Nephron progenitor cell (in vitro differentiated cells): Measurements from ENCODE around the gene TTLL8.

ENCODE experiments used
- DNase-seq: peaks from one replicate; pipeline ENCODE4 v3.0.0; 2021
- H3K27ac Mint-ChIP-seq: 2 replicates; pipeline ENCODE4 v1.8.0; 2021; ENCODE audit warnings: mild to moderate bottlenecking, moderate library complexity, mixed read lengths
- H3K27me3 Mint-ChIP-seq: 2 replicates; pipeline ENCODE4 v1.8.0; 2021; ENCODE audit warnings: mild to moderate bottlenecking, low read depth, mixed read lengths; ENCODE audit not compliant: poor library complexity
- H3K36me3 Mint-ChIP-seq: 2 replicates; pipeline ENCODE4 v1.8.0; 2021; ENCODE audit warnings: low read depth, mixed read lengths
- H3K4me1 Mint-ChIP-seq: 2 replicates; pipeline ENCODE4 v1.8.0; 2021; ENCODE audit warnings: mixed read lengths
- H3K4me3 Mint-ChIP-seq: 2 replicates; pipeline ENCODE4 v1.8.0; 2021; ENCODE audit warnings: mild to moderate bottlenecking, moderate library complexity, mixed read lengths
- H3K9me3 Mint-ChIP-seq: 2 replicates; pipeline ENCODE4 v1.8.0; 2021; ENCODE audit warnings: mild to moderate bottlenecking, moderate library complexity, mixed read lengths
- TF ChIP-seq, protein P1 (sequence below): fragments of 200-600 bp; sonication (generic); IDR thresholded peaks from 2 replicates; pipeline ENCODE4 v1.5.0; 2021; ENCODE audit warnings: antibody characterized with exemption

The TTLL8 gene

DNA sequence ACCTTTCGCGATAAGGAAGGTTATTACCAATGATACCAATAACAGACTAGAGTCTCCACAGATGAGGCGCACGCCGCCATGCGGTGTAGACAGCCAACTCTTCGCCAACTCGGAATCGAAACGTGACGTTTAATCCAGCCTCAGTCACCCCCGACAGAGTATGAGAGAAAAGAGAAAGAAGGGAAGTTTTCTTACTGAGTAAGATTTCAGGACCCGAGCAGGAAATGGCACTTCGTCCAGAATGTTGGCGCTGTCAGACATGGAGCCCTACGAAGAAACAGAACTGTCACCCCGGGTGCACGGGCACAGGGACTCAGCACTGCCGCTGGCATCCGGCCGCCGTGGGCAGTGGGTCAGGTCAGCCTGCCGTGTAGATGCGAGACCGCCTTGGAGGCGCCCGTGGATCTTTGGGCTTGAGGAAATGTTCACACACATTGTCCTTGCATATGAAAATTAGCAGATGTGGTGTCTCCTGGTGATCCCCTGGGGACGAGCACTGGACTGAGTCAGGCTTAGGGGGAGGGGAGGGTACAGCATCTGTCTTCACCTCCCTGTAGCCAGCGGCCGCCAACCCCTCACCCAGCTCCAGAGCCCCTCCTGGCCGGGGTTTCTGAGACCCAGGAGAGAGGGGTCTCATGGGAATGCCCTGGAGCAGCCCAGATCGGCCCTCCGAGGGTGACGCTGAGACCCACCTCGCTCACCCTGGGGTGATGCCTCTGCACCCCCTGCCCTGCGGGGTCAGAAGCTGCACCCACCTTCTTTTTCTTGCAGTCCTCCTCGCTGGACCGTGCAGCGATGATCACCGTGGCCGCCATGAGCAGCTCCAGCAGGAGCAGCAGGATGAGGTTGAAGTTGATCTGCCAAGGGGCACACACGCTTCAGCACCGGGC lies 18.8 kb upstream of the TTLL8 start:
- H3K9me3 Mint-ChIP-seq = no peaks in the 10 kb centered on the region
- peaks cover 40% of the 10 kb centered on the region for H3K4me1 Mint-ChIP-seq
- no peak overlapping the region for H3K27ac Mint-ChIP-seq
- no peak for DNase-seq
- H3K4me3 Mint-ChIP-seq = peak overlapping the region; percentile 43
- H3K36me3 Mint-ChIP-seq = no peaks in the 10 kb centered on the region
- TF ChIP-seq, protein P1, sequence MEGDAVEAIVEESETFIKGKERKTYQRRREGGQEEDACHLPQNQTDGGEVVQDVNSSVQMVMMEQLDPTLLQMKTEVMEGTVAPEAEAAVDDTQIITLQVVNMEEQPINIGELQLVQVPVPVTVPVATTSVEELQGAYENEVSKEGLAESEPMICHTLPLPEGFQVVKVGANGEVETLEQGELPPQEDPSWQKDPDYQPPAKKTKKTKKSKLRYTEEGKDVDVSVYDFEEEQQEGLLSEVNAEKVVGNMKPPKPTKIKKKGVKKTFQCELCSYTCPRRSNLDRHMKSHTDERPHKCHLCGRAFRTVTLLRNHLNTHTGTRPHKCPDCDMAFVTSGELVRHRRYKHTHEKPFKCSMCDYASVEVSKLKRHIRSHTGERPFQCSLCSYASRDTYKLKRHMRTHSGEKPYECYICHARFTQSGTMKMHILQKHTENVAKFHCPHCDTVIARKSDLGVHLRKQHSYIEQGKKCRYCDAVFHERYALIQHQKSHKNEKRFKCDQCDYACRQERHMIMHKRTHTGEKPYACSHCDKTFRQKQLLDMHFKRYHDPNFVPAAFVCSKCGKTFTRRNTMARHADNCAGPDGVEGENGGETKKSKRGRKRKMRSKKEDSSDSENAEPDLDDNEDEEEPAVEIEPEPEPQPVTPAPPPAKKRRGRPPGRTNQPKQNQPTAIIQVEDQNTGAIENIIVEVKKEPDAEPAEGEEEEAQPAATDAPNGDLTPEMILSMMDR = no peak
- peaks cover 9% of the 10 kb centered on the region for H3K27me3 Mint-ChIP-seq

DNA sequence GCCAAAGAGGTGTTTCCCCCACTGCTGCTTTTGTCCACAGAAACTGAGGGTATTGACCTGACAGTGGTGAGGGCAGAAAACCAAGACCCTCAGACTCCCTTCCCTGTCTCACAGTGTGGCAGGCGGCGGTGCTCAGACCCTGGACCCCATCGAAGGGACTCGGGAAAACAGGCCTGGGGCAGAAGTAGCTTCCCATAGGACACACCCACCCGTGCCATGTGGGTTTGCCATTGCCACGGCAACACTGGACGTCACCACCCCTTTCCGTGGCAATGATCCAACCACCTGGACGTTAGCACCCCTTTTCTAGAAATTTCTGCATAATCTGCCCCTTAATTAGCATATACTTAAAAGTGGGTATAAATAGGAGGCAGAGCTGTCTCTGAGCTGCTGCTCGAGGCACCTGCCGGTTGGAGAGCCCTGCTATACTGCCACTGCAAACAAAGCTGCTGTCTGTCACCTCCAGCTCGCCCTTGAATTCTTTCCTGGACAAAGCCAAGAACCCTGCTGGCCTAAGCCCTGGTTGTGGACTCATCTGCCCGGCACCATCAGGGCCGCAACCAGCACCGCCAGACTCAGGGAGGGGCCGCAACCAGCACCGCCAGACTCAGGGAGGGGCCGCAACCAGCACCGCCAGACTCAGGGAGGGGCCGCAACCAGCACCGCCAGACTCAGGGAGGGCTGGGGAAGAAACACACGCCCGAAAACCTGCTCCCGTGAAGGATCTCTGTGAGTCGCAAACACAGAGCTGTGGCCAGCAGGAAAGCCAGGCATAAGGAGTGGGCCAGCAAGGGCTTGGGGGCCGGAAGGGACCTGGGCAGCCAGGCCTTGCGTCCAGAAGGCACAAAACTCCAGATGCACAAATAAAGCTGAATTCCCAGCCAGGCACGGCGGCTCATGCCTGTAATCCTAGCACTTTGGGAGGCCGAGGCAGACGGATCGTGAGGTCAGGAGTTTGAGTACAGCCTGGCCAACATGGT lies 16.7 kb upstream of the TTLL8 start:
- no peak for DNase-seq
- peaks cover 6% of the 10 kb centered on the region for H3K27me3 Mint-ChIP-seq
- no peak overlapping the region for H3K4me3 Mint-ChIP-seq
- TF ChIP-seq, protein P1 = no peak
- no peaks in the 10 kb centered on the region for H3K36me3 Mint-ChIP-seq
- H3K4me1 Mint-ChIP-seq = peaks cover 25% of the 10 kb centered on the region
- H3K9me3 Mint-ChIP-seq = no peaks in the 10 kb centered on the region
- H3K27ac Mint-ChIP-seq = no peak overlapping the region

DNA sequence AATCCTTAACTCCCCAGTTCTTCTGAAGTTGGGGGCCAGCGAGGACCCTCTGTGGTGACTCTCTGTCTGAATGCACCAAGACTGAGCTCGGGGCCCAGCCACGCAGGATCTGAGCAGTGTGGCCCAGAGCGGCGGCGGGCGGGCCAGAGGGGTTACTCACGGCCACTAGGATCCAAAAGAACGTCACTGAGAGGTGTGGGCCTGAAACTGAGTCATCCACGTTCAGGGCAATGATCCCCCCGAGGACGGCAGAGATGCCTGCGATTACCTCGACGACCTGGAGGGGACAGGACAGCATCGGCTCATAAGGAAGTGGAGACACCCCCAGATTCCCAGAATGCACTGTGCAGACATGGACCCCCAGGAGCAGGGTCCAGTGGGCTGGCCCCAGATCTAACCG lies 16.0 kb upstream of the TTLL8 start:
- TF ChIP-seq, protein P1 = no peak
- Mint-ChIP-seq H3K9me3 (no peaks in the 10 kb centered on the region), H3K4me1 (peaks cover 17% of the 10 kb centered on the region), H3K27me3 (peaks cover 6% of the 10 kb centered on the region), H3K4me3 (no peak overlapping the region), H3K27ac (no peak overlapping the region), H3K36me3 (no peaks in the 10 kb centered on the region)
- no peak for DNase-seq

DNA sequence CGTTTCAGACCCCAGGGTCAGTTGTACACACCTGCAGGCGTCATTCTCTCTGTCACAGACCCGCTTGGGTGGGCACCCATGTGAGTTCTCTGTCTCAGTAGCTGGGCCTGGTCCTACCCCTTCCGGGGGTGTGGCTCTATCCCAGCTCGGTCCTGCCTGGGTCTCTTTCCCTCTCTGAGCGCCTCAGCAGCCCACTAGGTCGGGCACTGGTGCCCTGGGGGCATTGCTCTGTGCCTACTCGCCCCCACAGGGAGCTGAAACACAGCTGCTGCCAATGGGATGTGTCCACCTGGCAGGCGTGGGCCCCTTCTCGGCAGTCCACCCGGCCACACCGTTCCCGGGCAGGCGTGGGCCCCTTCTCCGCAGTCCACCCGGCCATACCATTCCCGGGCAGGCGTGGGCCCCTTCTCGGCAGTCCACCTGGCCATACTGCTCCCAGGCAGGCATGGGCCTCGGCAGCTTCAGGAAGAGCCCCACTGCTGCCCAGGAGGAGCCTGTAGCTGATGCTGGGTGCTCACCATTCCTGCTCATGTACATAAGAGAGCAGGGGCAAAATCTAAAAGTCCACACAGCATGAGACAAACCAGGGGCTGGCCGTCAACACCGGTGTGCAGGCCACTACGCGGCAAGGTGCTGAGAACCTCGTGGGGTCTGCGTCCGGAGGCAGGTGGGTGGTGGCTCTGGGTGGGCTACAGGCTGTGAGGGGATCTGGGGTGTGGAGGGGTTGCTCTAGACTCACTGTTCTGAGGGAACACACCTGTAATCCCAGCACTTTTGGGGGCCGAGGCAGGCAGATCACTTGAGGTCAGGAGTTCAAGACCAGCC lies 14.8 kb upstream of the TTLL8 start:
- Mint-ChIP-seq H3K36me3 (no peaks in the 10 kb centered on the region), H3K4me3 (no peak overlapping the region), H3K4me1 (peaks cover 6% of the 10 kb centered on the region), H3K27me3 (peaks cover 6% of the 10 kb centered on the region), H3K9me3 (no peaks in the 10 kb centered on the region), H3K27ac (no peak overlapping the region)
- TF ChIP-seq, protein P1 = no peak
- no peak for DNase-seq

DNA sequence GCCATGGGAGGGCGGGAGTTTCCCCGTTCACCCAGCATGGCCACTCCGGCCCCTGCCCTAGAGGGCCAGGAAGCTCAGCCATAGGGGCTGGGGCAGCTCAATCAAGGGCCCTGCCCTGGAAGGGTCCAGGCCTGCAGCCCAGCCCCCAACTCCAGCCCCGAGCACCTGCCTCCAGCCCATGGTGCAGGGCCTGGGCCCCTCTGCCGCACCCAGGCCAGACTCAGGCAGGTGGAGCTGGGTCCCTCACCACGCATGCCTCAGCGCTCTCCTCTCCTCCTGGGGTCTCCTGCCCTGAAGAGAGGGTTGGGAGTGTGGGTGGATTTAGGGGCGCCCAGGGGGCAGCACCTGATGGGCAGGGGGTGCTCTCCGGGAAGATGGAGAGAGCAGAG lies 14.1 kb upstream of the TTLL8 start:
- peaks cover 6% of the 10 kb centered on the region for H3K27me3 Mint-ChIP-seq
- peaks cover 13% of the 10 kb centered on the region for H3K4me1 Mint-ChIP-seq
- H3K36me3 Mint-ChIP-seq = no peaks in the 10 kb centered on the region
- H3K27ac Mint-ChIP-seq = no peak overlapping the region
- TF ChIP-seq, protein P1 = no peak
- no peaks in the 10 kb centered on the region for H3K9me3 Mint-ChIP-seq
- no peak for DNase-seq
- no peak overlapping the region for H3K4me3 Mint-ChIP-seq
